NOMO-1 treated with DMSO at 0.1 percent for 48 hours (cell line): ENCODE results near the gene TMPRSS3.
A peak's percentile ranks its signal among the peaks of the same experiment; 100 is the strongest.

Source experiments
- DNase-seq: peaks from one replicate; lab custom pipeline; 2025; ENCODE audit not compliant: unreplicated experiment; lab: John Stamatoyannopoulos, UW

Gene TMPRSS3

GRCh38 chr21:42338729-42339715 is 56.8 kb downstream of the TMPRSS3 start:
- DNase-seq = no peak

DNA sequence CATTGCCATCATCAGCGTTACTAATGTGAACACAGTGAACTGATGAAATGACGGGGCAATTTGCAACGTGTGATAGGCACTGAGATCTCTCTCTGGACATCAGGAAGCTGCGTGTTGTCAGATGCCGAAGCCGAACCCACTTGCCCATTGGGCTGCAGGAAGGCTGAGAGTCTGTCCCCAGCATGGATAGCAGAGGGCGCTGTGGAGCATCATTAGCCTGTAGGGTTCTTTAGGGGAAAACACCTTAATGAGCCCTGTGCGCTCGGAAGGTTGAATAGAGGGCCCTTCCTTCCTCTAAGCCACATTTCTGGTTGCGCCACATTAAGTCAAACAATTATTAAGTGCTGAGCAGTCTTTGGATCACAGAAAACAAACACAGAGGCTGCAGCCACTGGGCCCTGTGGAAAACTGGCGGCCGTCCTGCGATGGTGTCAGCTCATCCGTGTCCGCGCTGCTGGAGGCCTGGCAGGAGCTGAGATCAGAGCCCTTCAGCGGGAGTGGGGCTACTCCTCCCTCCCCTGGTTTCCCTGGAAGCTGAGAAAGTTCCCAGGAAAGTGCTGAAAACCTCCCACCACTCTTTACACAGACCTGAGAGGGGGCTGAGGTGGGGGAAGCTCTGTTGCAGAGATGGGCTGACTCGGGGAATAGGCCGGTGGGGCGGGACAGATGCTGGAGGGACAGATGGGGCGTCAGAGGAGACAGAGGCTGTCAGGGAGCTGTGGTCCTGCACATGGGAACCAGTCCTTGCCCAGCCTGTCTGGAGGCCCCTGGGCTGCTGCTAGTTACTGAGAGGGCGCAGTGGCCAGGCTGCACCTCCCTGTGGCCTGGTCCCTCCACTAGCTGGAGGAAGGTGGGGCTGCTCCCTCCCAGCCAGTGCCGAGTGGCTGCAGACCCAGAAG is 57.8 kb downstream of the TMPRSS3 start:
- DNase-seq = peak; percentile 51

- DNase-seq = no peak
Observed at GRCh38 chr21:42337276-42337675, 58.6 kb downstream of the TMPRSS3 start.

DNA sequence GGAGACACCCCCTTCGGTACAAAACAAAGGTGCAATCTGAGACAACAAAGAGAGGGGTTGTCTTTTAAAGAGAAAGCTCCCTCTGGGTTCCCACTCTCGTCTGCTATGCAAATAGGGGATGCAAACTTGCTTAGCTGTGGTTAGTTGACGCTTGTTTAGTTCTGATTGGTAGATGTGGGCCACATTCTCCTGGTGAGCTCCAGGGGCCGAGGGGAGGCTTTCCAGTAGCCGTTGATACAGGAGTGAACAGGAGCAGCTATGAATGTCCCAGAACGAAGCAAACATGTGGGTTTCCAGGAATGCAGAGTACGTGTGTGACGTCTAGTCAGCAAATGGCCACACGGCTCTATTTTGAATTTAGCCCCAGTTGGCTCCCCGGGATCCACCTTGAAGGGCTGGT is 59.8 kb downstream of the TMPRSS3 start:
- no peak for DNase-seq

- DNase-seq = no peak
Observed at GRCh38 chr21:42332557-42333317, 63.1 kb downstream of the TMPRSS3 start.

DNA sequence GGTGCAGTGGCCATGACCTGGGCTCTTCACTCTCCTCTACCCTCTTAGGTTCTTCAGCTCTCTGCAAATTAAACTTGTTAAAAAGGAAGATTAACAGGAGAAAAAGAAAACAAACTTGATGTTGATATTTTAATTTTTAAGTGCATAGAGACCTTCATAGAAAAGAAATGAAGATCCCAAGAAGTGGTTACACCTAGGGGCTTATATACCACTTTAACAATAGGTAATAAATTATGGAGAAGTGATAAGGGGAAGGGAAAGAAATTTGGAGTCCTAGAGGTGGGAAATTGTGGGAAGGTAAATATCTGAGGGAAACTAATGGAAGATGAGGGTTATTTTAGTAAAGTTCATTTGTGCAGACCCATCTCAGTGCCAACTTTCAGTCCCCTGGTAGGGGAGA is 64.2 kb downstream of the TMPRSS3 start:
- no peak for DNase-seq

DNA sequence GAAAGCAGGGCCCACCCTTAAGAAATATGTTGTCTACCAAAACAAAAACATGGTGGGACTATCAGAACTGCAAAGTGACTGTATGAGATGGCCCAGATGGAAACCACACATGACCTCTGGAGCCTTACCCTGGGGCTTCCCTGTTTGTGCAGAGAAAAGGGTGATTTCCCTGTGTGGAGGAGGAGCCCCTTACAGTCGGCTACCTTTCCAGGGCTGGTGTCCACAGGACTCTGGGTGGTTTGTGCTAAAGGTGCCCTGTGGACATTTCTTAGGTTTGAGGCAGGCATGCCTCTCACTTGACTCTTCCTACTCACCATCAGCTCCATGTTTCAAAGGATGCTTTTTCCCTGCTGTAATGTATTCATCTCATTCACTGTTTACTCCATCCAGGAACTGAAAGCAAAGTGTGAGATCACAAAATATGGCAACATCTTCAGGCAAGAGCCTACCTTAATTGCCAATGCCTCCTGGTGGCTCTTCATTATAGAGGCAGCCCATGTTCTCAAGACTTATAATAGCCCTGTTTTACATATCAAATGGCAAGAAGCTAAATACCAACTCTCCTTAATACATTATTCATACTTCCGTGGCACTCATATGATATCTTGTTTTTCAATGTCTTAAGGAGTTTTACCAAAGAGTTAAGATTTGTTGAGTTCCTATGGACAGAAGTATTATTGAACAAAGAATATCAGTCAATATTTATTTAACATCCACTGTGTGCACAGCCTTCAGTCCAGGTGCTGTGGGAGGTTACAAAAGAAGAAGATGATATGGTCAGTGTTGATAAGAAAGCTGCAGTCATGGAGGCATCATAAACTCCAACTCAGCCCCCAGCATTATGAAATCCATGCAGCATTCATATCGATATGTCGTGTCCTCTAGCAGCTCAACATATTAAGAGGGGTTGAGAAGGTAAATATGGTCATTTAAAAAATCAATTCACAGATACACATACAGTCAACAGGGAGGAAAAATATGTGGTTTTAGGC is 65.2 kb downstream of the TMPRSS3 start:
- DNase-seq = no peak

- no peak for DNase-seq
Observed at GRCh38 chr21:42324896-42325295, 71.0 kb downstream of the TMPRSS3 start.
